Left ventricle myocardium inferior (tissue), 1 donor: ENCODE results near the gene RAB39B. TPM values are rescaled to one million over a fixed set of nuclear protein-coding genes. Genes with fewer than 3 reads are reported as not detected.

ENCODE experiments used
- DNase-seq: peaks from one replicate; pipeline ENCODE4 v3.0.0-alpha.2; 2020
- H3K27ac ChIP-seq: fragments of 200-600 bp; replicated peaks from 2 replicates; pipeline ENCODE4 v1.8.0; 2021
- H3K27me3 ChIP-seq: fragments of 200-600 bp; 2 replicates; pipeline ENCODE4 v1.8.0; 2021; ENCODE audit warnings: low read depth
- H3K36me3 ChIP-seq: fragments of 200-600 bp; 2 replicates; pipeline ENCODE4 v1.8.0; 2021
- H3K4me1 ChIP-seq: fragments of 200-600 bp; 2 replicates; pipeline ENCODE4 v1.8.0; 2021
- H3K4me3 ChIP-seq: fragments of 200-600 bp; 2 replicates; pipeline ENCODE4 v1.8.0; 2021; ENCODE audit warnings: mild to moderate bottlenecking, moderate library complexity
- H3K9me3 ChIP-seq: fragments of 200-600 bp; replicated peaks from 2 replicates; pipeline ENCODE4 v1.8.0; 2021
- CTCF ChIP-seq: fragments of 200-600 bp; IDR thresholded peaks from 2 replicates; pipeline ENCODE4 v1.8.0; 2021; ENCODE audit warnings: antibody characterized with exemption, mild to moderate bottlenecking, borderline replicate concordance
- intact Hi-C: fragments of 100-400 bp; cut with micrococcal nuclease; formaldehyde crosslinking; loops from one replicate; pipeline ENCODE4 v1.11.0; 2022
- total RNA-seq: library from RNA; stranded (reverse); fragmentation: NEBNext Ultra II Directional; extraction: Animal tissue kit (Norgen Biotek cat#: 25700); gene quantifications from one replicate; pipeline ENCODE4 v1.2.1, GENCODE V29; 2021
- donor health status: DM: no; HTN: yes; CAD: no; lungs with severe emphysema.

RAB39B gene
- total RNA-seq, 1 donor from 2014 or later: 0.11 TPM

DNA sequence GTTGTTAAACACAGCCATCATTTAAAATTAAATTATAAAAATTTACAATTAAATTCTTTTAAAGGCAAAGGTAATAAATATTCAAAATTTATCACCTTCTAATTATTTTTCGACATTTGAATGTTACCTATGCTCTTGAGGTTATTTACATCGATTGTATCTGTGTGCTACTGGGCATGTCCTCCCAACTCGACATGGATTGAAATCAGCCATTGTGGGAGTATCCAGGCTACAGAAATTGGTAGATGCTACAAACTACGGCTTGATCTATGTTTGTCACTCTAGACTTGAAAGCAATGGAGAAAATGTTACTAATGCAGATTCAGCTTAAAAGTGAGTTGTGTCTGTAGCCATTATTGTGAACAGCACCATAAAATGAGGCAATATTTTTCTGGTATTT, 50.6 kb downstream of the RAB39B start:
- H3K27ac ChIP-seq: no peak overlapping the region
- peaks cover 30% of the 10 kb centered on the region for H3K4me1 ChIP-seq
- H3K9me3 ChIP-seq: no peaks in the 10 kb centered on the region
- no peak overlapping the region for H3K4me3 ChIP-seq
- intact Hi-C loops: no loop called here
- no peak for DNase-seq
- TF ChIP-seq CTCF: no peak
- H3K36me3 ChIP-seq: no peaks in the 10 kb centered on the region
- H3K27me3 ChIP-seq: no peaks in the 10 kb centered on the region

DNA sequence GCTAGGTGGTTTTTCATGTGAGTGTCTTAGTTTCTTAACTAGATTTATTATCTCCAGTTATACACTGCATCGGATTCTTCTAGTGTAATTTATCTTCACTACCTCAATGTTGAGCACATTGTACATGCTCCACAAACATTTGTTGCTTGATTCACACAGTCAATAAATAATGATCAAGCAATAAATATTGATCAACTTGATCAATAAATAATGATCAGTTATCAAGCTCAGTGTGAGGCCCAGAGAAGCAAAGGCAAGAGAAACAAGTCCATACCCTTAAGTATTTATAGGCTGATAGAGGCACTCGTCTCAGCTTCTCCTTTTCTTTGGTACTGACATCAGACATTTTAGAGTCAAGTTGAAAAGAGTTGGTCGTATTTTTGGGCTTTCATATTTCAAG, 53.1 kb downstream of the RAB39B start:
- peaks cover 7% of the 10 kb centered on the region for H3K4me1 ChIP-seq
- H3K36me3 ChIP-seq: no peaks in the 10 kb centered on the region
- H3K9me3 ChIP-seq: no peaks in the 10 kb centered on the region
- no peaks in the 10 kb centered on the region for H3K27me3 ChIP-seq
- no peak overlapping the region for H3K4me3 ChIP-seq
- DNase-seq: no peak
- no peak for TF ChIP-seq CTCF
- no peak overlapping the region for H3K27ac ChIP-seq
- intact Hi-C loops: no loop called here

Other genes with a start within 250 kb of the RAB39B start
- gene F8, start 241.8 kb downstream of the RAB39B start, total RNA-seq: 49.7 TPM
- gene FUNDC2, start 237.6 kb downstream of the RAB39B start, total RNA-seq: 364 TPM
- 28.1 TPM for gene CMC4, start 193.4 kb downstream of the RAB39B start, total RNA-seq
- gene MTCP1, start 193.4 kb downstream of the RAB39B start, total RNA-seq: 56.9 TPM
- gene BRCC3, start 193.0 kb downstream of the RAB39B start, total RNA-seq: 17.0 TPM
- gene VBP1, start 48.0 kb downstream of the RAB39B start, total RNA-seq: 63.9 TPM
- gene CLIC2, start 70.1 kb upstream of the RAB39B start, total RNA-seq: 11.7 TPM
- gene F8A2, start 117.6 kb upstream of the RAB39B start, total RNA-seq: not detected
- gene F8A3, start 194.1 kb upstream of the RAB39B start, total RNA-seq: 0.19 TPM